Pancreas (tissue), 10 donors: ENCODE data around the gene CHD5. TPM values are rescaled to one million over a fixed set of nuclear protein-coding genes. Genes with fewer than 3 reads are reported as not detected.

Experiments
- ATAC-seq, 4 donors: fragments of 200-7000 bp; cut with Tn5 transposase; one replicate each; pipeline versions ENCODE4 v1.8.0 to v1.9.1; 2020; ENCODE audit warnings: mild to moderate bottlenecking in 4 of 4, moderate library complexity in 4 of 4
- DNase-seq, 6 donors: peaks; one replicate each; pipeline ENCODE4 v3.0.0-alpha.2; 2020
- FAIRE-seq: peaks from 2 replicates; lab custom pipeline; 2012; peaks lifted over from hg19 to GRCh38; lab: Jason Lieb, UNC
- H3K27ac ChIP-seq, 4 donors: fragments of 200-600 bp; sonication (generic); 1 replicate in 3 of 4; 2 replicates in 1 of 4; pipeline versions ENCODE4 v1.5.0 to v1.8.0; 2020
- H3K27me3 ChIP-seq, 4 donors: fragments of 200-600 bp; one replicate each; pipeline ENCODE4 v1.8.0; 2021
- H3K36me3 ChIP-seq, 3 donors: fragments of 200-600 bp; sonication (generic) in 1 of 3; one replicate each; pipeline versions ENCODE4 v1.5.0 to v1.8.0; 2020 to 2021
- H3K4me1 ChIP-seq, 3 donors: fragments of 200-600 bp; one replicate each; pipeline ENCODE4 v1.8.0; 2021
- H3K4me3 ChIP-seq, 4 donors: fragments of 200-600 bp; sonication (generic) in 2 of 4; one replicate each; pipeline versions ENCODE4 v1.5.0 to v1.8.0; 2020 to 2021
- H3K9me3 ChIP-seq, 4 donors: fragments of 200-600 bp; one replicate each; pipeline ENCODE4 v1.8.0; 2021
- CTCF ChIP-seq, 4 donors: fragments of 200-600 bp; sonication (generic) in 3 of 4; IDR thresholded peaks; one replicate each; pipeline versions ENCODE4 v1.5.0 to v1.8.0; 2021; ENCODE audit warnings: antibody characterized with exemption in 4 of 4
- WGBS, 2 donors: extraction: QIAGEN DNeasy Blood & Tissue Kit; methylation state at CpG; one replicate each; pipeline ENCODE4 v1.1.7; 2013; 5-methylcytosine and 5-hydroxymethylcytosine counted together
- intact Hi-C, 3 donors: fragments of 100-400 bp; cut with DNase I; formaldehyde crosslinking; loops; one replicate each; pipeline versions ENCODE4 v1.11.1 to v1.14.2; 2022
- polyA plus RNA-seq, 2 donors: library from polyadenylated mRNA; stranded (reverse); fragments of 200-250 nt; gene quantifications; one replicate each; pipeline ENCODE4 v1.2.3, GENCODE V29; 2013
- total RNA-seq, 6 donors: library from RNA; stranded (reverse); fragmentation: NEBNext Ultra II Directional in 4 of 6; extraction: Animal tissue kit (Norgen Biotek cat#: 25700) in 4 of 6; gene quantifications; one replicate each; pipeline versions ENCODE4 v1.2.1 to v1.2.4, GENCODE V29; 2021 to 2023
- donor health status: healthy with polysubstance abuse.
- donor health status: DM: no; HTN: no; CAD: no; lungs with moderate emphysema.
- donor health status: DM: no; HTN: no; CAD: no.
- donor health status: control.
- donor health status: control.
- donor health status: Bipolar disorder and iron deficiency.
- donor health status: DM: yes; HTN: yes; CAD: no.
- donor health status: DM: no; HTN: no; CAD: no.
- donor health status: DM: no; HTN: no; CAD: no.
- donor health status: DM: yes; HTN: yes; CAD: no.

Gene CHD5
- total and polyA plus RNA-seq, 8 donors = 0.09 to 2.9 (median 0.40) TPM

GRCh38 chr1:6133146-6133895 is 46.8 kb downstream of the CHD5 start:
- no peak for FAIRE-seq
- intact Hi-C loops = no loop called here
- Histone ChIP-seq H3K4me3 (no peak overlapping the region), H3K27me3 (no peaks in the 10 kb centered on the region), H3K4me1 (no peaks in the 10 kb centered on the region), H3K9me3 (no peaks in the 10 kb centered on the region), H3K36me3 (no peaks in the 10 kb centered on the region), H3K27ac (no peak overlapping the region)
- peak in 2 of 6 donors; percentile 26 to 35 for DNase-seq
- 66 to 71% methylated on average over 15 of the region's 15 CpGs for WGBS, 2 donors
- no peak for ATAC-seq
- TF ChIP-seq CTCF (IDR thresholded peaks at IDR 0.05) = no peak

GRCh38 chr1:6131561-6131960 is 48.6 kb downstream of the CHD5 start:
- ATAC-seq (no peak), FAIRE-seq (no peak), DNase-seq (no peak)
- Histone ChIP-seq H3K9me3 (no peaks in the 10 kb centered on the region), H3K4me3 (no peak overlapping the region), H3K27me3 (no peaks in the 10 kb centered on the region), H3K4me1 (no peaks in the 10 kb centered on the region), H3K36me3 (no peaks in the 10 kb centered on the region), H3K27ac (no peak overlapping the region)
- no peak for TF ChIP-seq CTCF (IDR thresholded peaks at IDR 0.05)
- intact Hi-C loops = no loop called here
- WGBS, 2 donors = 76 to 79% methylated on average over 9 of the region's 9 CpGs

GRCh38 chr1:6130596-6130995 is 49.5 kb downstream of the CHD5 start:
- H3K36me3 ChIP-seq = no peaks in the 10 kb centered on the region
- no peak overlapping the region for H3K4me3 ChIP-seq
- TF ChIP-seq CTCF (IDR thresholded peaks at IDR 0.05) = no peak
- no peaks in the 10 kb centered on the region for H3K9me3 ChIP-seq
- 59 to 67% methylated on average over 7 of the region's 7 CpGs for WGBS, 2 donors
- ATAC-seq (no peak), DNase-seq (peak in 1 of 6 donors; percentile 34), FAIRE-seq (no peak)
- no peaks in the 10 kb centered on the region for H3K4me1 ChIP-seq
- no peak overlapping the region for H3K27ac ChIP-seq
- no peaks in the 10 kb centered on the region for H3K27me3 ChIP-seq
- intact Hi-C loops = no loop called here

GRCh38 chr1:6130036-6130435 is 50.1 kb downstream of the CHD5 start:
- 68 to 78% methylated on average over 11 of the region's 11 CpGs for WGBS, 2 donors
- Histone ChIP-seq H3K4me3 (no peak overlapping the region), H3K9me3 (no peaks in the 10 kb centered on the region), H3K27me3 (no peaks in the 10 kb centered on the region), H3K36me3 (no peaks in the 10 kb centered on the region), H3K4me1 (no peaks in the 10 kb centered on the region), H3K27ac (no peak overlapping the region)
- no peak for TF ChIP-seq CTCF (IDR thresholded peaks at IDR 0.05)
- ATAC-seq (no peak), DNase-seq (peak in 2 of 6 donors; percentile 41 to 42), FAIRE-seq (no peak)
- intact Hi-C loops = no loop called here

- FAIRE-seq = no peak
- ATAC-seq = no peak
- Histone ChIP-seq H3K9me3 (no peaks in the 10 kb centered on the region), H3K27ac (no peak overlapping the region), H3K4me1 (no peaks in the 10 kb centered on the region), H3K36me3 (no peaks in the 10 kb centered on the region), H3K27me3 (no peaks in the 10 kb centered on the region), H3K4me3 (no peak overlapping the region)
- TF ChIP-seq CTCF (IDR thresholded peaks at IDR 0.05) = no peak
- intact Hi-C loops = no loop called here
- WGBS, 2 donors = 73 to 75% methylated on average over 9 of the region's 9 CpGs
- DNase-seq = no peak
Measured at GRCh38 chr1:6129313-6129712, 50.8 kb downstream of the CHD5 start.
